HCEC 1CT (cell line): Measurements from ENCODE around the gene PLEKHD1.
A peak's percentile ranks its signal among the peaks of the same experiment; 100 is the strongest.

Experiments
- DNase-seq: peaks from one replicate; pipeline ENCODE4 v3.0.0-alpha.2; 2017

Gene PLEKHD1

DNA sequence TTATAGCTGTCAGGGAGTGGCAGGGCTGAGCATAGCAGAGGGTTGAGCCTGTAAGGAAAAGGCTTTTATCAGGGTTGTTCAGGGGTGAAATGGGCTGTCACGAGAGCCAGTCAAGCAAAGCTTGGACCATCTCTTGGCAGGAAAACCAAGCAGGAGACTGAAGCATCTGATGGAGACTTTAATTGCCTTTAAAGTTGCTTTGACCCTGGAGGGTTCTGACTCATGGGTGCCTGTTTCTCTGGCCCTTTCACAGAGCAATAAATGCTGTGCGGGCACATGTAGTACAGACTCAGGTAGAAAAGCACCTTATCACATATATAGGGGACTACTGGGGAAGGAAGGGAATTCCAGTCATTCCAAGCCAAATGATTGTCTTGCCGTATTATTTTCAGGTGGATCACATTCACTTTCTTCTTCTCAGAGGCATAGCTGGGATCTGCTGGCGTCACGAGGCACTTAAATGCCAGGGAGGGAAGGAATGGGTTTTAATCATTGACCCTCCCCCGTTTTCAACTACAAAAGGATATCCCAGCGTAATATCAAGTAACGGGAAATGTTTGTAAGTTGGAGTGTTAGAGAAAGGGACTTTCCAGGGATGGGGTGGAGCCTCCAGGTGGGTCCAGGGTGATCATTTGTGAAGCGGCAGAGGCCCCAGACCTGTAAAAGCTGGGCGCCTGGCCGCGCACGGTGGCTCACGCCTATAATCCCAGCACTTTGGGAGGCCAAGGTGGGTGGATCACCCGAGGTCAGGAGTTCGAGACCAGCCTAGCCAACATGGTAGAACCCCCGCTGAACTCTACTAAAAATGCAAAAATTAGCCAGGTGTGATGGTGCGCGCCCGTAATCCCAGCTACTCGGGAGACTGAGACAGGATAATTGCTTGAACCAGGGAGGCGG lies 34.9 kb downstream of the PLEKHD1 start:
- no peak for DNase-seq

DNA sequence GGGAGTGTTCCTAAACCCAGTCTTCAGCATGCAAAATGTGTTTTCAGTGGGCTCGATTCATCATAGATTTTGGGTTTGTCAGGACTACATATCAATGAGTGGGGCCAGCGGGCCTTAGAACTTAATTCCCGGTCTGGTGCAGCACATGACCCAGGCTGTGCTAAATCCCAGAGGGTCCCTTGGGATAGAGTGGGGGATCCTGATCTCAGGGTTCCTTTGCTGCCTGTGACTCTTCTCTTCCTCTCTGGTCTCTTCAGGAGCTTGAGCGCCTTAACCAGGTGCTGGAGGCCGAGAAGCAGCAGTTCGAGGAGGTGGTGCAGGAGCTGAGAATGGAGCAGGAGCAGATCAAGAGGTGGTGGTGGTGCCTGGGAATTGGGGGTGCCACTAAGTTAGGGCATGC lies 37.5 kb downstream of the PLEKHD1 start:
- no peak for DNase-seq

DNA sequence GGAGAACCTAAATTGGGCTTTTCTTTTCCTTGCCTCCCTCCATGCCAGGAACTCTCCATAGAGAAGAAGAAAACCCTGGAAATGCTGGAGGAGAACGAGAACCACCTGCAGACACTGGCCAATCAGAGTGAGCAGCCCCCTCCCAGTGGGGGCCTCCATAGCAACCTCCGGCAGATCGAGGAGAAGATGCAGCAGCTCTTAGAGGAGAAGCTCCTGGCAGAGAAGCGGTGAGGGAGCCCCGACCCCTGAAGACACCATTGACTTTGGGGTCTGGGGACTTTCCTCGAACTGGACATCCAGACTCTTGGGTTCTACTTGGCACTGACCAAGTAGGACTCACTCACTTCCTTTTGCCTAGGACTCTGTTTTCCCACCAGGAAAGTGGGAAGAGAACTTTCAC lies 41.4 kb downstream of the PLEKHD1 start:
- no peak for DNase-seq

DNA sequence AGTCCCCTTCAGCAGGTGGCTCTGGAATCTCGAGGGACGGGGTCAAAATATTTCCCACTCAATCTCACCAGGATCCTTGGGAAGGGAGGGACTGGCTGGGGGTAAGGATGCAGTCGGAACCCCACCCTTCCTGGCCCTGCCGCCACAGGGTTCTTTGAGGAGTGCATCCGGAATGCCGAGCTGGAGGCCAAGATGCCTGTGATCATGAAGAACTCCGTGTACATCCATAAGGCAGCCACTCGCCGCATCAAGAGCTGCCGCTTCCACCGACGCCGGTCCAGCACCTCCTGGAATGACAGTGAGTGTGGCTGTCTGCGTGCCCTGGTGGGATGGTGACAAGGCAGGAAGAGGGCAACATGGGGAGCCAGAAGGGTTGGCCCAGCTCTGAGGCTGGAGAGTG lies 43.1 kb downstream of the PLEKHD1 start:
- DNase-seq: no peak

DNA sequence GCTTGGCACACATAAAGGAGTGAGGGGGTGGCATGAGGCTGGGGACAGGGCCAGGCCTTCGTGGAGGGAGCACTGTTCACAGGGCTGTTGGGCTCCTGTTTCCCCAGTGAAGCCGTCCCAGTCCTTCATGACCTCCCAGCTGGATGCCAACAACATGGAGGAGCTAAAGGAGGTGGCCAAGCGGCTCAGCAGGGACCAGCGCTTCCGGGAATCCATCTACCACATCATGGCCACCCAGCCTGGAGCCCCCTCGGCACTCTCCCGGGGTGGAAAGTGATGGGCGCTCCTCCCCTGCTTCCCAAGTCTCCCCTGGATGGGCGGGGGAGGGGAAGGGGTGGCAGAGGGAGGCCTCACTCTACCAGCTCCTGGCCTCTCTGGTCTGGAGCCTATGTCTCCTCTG lies 43.6 kb downstream of the PLEKHD1 start:
- no peak for DNase-seq

- DNase-seq: no peak
Measured at GRCh38 chr14:69528930-69529329, 44.4 kb downstream of the PLEKHD1 start.

DNA sequence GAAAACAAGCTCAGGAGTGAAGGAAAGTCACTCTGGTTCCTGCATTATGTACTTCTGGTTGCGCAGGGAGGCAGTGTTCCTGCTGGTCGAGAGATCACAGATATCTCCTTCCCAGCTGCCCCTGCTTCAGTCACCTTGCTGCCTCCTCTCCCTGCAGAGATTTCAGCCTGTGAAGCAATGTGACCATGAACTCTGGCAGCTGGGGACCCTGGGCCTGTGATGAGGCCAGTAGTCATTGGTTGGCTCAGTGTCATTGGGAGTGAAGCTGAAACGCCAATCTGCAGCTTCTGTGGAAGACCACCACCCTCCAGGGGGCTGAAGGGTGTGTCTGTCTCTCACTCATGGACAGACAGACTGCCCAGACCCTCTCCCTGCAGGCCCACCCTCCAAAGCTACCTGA lies 45.0 kb downstream of the PLEKHD1 start:
- DNase-seq: no peak

- no peak for DNase-seq
Measured at GRCh38 chr14:69530095-69530494, 45.6 kb downstream of the PLEKHD1 start.

GRCh38 chr14:69531135-69531534 lies 46.6 kb downstream of the PLEKHD1 start:
- no peak for DNase-seq

DNA sequence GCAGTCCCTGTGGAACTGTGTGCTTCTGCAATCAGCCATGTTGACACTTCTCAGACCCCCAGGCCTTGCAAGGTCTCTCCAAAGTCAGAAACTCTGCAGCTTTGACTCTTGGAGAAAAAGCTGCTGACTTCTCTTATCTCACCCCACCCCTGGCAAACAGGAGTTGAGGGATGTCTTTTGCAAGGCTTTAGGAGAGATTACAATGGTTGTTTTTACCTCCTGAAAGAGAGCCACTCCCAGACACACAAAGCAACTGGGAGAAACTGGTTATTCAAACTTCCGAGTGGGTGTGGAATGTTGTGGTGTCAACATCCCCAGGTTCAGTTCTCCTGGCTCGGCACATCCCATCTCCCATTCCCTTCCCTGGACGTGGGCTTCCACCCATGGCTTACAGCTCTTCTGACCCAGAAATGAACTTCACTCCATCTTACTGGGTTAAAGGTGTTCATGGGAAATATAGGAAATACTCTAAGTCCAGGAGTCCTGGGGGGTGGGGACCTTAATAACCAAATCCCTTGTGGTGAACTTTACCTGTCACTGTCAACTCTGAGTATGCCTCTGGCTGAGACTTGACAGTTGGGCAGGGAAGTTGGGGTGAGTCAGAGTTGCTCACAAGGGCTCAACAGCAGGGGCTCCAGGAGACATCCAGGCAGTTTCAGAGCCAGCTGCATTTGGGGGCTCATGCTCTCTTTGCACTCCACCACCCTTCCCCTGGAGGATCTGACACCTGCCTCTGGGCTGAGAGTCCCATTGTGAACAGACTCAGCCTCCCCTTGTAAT lies 48.2 kb downstream of the PLEKHD1 start:
- DNase-seq: no peak

DNA sequence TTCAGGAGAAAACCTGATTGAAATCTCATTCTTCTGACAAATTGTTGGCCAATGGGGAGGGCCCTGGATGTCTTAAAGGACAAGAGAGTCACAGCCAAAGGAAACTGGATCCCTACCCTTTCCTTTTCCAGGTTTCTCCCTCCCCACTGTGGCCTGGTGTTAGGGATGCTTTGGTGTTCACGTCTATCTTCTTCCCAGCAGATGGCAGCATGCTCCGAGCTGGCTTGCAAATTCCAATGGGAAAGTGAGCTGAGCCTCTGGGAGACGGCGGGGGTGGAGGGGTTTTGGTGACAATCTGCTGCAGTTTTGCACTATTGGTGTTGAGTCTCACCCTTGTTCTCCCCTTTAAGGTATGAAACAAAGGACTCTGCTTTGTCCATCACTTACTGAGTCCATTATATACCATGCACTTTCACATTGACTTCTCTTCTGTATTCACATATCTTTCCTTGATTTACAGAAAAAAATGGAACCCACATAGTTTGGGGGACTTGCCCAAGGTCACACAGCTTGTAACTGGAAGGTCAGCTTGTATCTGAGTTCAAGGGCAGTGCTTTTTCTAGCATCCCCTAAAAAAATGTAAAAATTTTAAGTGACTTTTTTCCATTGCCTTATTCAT lies 50.8 kb downstream of the PLEKHD1 start:
- DNase-seq: peak; percentile 53

DNA sequence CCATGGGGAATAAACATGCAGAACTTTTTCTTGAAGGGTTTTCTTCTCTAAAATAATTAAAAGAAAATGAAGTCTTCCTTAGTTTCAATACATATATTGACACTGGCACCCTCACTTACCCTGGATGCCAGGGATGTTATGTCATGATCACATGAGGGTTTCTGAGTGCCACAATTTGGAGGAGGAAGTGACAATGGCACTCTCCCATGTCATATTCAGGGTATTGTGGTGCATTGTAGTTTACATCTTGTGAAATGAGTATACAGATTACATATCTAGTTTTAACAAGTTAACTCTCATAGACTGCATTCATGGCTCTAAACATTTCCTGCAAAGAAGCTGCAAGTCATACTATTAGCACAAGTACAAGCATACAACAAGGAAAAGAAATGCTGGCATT lies 52.4 kb downstream of the PLEKHD1 start:
- no peak for DNase-seq

- peak; percentile 15 for DNase-seq
Measured at GRCh38 chr14:69537900-69538299, 53.4 kb downstream of the PLEKHD1 start.

- DNase-seq: no peak
Measured at GRCh38 chr14:69538766-69539165, 54.2 kb downstream of the PLEKHD1 start.

- DNase-seq: peak; percentile 35
Measured at GRCh38 chr14:69539631-69540410, 55.3 kb downstream of the PLEKHD1 start.

- DNase-seq: no peak
Measured at GRCh38 chr14:69540654-69541335, 56.3 kb downstream of the PLEKHD1 start.

DNA sequence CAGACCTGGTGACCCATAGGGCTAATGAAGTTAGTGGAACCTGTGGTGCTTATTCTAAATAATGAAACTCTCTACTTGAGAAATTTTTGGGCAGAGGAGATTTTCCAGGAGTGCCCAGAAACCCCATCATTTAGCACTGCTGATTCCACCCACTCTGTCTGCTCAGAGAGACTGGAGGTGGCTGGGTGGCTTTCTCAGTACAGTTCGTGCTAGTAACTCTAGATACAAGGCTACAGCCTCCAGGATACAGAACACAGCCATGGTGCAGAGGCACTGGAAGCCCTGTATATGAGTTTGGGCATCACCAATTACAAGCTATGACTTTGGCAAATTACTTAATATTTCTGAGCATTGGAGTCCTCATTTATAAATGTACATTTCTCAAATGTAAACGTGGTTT lies 57.8 kb downstream of the PLEKHD1 start:
- DNase-seq: no peak

GRCh38 chr14:69543341-69544115 lies 59.0 kb downstream of the PLEKHD1 start:
- peak; percentile 97 for DNase-seq

DNA sequence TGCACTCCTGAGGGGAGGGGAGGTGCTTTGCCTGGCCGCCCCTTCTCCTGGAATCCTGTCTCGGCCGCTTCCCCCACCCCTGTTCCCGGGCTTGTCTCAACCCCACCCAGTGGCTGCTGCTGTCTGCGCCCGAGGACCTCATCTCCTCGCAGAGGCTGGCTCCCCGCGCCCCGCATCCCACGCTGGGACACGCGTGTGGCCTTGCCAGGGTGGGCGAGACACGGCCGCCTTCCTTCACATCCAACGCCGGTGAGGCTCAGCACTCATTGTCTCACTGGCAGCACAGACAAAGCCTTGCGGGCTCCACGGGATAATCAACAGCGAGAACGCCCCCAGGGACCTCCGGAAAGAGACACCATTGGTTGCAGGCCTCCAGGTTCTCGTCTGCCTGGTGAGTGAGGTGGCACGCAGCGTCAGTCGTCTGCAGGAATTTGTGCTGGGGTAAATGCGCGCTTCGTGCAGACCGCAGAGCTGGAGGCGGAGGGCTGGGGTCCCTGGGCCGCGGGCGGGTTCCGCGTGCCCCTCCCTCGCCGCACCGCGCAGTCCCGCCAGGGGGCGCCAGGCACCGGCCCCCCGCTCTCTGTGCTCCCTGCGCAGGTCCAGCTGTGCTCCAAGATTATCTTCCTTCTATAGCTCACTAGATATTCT lies 63.3 kb downstream of the PLEKHD1 start:
- DNase-seq: no peak

DNA sequence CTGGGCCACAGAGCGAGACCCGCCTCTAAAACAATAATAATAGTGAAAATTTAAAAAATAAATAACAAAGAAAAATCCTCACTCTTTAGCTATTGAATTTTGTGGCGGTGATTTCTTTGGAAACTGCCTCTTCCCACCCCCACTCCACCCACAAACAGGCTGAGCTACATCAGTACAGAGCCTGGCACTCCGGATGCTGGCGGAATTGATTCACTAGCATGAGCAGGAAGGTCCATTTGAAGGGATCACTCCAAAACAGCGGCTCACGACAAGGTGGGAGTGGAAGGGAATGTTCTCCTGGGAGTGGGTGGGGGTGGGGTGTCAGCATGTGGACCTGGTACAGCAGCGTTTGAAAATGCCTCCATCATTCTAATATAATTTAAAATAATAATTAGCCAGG lies 64.0 kb downstream of the PLEKHD1 start:
- no peak for DNase-seq

DNA sequence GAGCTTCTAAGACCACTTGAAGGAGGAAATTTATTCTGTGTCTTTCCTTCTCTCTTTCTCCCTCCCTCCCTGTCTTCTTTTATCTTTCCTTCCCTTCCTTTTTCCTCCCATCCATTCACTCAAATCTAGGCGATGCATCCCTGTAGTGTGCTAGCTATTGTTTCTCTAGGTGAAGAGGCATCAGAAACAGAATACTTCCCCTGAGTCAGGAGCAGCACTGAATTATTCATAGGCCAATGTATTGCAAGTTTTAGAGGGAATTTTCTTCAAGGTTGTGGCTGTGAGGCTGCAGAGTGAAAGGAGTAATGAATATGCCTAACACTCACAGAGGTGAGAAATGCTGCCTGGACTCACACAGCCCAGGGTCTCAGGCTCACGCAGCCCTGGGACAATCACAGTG lies 67.0 kb downstream of the PLEKHD1 start:
- no peak for DNase-seq
